ENCODE results near the gene ENTPD7.
"Not testable (repeated sequence)": the region's sequence is repeated elsewhere in the genome, so short reads cannot be mapped to it uniquely, and the experiment has no call there.

ENTPD7 gene

DNA sequence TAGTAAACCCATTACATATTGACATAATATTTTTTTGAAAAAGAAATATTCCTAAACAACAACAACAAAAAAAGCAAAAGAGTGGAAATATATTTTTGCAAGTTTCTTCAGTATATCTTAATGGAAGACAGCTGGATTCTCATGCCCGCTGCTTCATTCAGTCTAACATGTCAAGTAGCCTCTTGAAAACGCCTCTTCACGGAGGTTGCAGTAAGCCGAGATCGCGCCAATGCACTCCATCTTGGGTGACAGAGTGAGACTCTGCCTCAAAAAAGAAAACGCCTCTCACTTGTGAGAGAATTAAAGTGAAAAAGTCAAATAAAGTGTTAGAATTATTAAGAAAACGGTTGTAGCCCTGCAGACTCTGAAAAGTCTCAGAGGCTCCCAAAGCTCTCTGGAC is 74.1 kb downstream of the ENTPD7 start:
- H3K27me3 ChIP-seq (ENCODE audit: control insufficient read depth, insufficient read depth, low read length), result no peaks in the 10 kb centered on the region
- no peaks in the 10 kb centered on the region for H3K36me3 ChIP-seq (ENCODE audit: control insufficient read depth, insufficient read depth, low read length)
- no peaks in the 10 kb centered on the region for H3K9me3 ChIP-seq (ENCODE audit: control insufficient read depth, low read length)
- no peaks in the 10 kb centered on the region for H3K4me1 ChIP-seq
- no peak overlapping the region for H3K4me2 ChIP-seq (ENCODE audit: low read length)
- H3K4me3 ChIP-seq (ENCODE audit: low read depth, low read length), result no peak overlapping the region
- no peak overlapping the region for H3K9ac ChIP-seq
- H2AFZ ChIP-seq, result no peak overlapping the region
- H3K27ac ChIP-seq, result no peak overlapping the region
- H3K79me2 ChIP-seq, result no peaks in the 10 kb centered on the region
- TF ChIP-seq, protein P1, sequence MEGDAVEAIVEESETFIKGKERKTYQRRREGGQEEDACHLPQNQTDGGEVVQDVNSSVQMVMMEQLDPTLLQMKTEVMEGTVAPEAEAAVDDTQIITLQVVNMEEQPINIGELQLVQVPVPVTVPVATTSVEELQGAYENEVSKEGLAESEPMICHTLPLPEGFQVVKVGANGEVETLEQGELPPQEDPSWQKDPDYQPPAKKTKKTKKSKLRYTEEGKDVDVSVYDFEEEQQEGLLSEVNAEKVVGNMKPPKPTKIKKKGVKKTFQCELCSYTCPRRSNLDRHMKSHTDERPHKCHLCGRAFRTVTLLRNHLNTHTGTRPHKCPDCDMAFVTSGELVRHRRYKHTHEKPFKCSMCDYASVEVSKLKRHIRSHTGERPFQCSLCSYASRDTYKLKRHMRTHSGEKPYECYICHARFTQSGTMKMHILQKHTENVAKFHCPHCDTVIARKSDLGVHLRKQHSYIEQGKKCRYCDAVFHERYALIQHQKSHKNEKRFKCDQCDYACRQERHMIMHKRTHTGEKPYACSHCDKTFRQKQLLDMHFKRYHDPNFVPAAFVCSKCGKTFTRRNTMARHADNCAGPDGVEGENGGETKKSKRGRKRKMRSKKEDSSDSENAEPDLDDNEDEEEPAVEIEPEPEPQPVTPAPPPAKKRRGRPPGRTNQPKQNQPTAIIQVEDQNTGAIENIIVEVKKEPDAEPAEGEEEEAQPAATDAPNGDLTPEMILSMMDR (IDR thresholded peaks at IDR 0.05), result no peak

DNA sequence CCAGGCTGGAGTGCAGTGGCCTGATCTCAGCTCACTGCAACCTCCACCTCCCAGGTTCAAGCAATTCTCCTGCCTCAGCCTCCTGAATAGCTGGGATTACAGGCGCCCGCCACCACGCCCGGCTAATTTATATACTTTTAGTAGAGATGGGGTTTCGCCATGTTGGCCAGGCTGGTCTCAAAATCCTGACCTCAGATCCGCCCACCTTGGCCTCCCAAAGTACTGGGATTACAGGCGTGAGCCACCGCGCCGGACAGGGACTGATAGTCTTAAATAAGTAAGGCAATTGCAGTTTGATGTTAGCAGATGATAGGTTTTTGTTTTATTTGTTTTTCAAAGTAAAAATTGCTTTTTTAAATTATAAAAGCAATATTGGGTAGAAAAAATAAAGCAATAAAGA is 74.8 kb downstream of the ENTPD7 start:
- H3K4me1 ChIP-seq; H3K27ac ChIP-seq; H3K36me3 ChIP-seq (ENCODE audit: control insufficient read depth, insufficient read depth, low read length); H3K4me2 ChIP-seq (ENCODE audit: low read length); H3K27me3 ChIP-seq (ENCODE audit: control insufficient read depth, insufficient read depth, low read length); H3K4me3 ChIP-seq (ENCODE audit: low read depth, low read length); H2AFZ ChIP-seq; H3K79me2 ChIP-seq; H3K9ac ChIP-seq; H3K9me3 ChIP-seq (ENCODE audit: control insufficient read depth, low read length): not testable (repeated sequence)

DNA sequence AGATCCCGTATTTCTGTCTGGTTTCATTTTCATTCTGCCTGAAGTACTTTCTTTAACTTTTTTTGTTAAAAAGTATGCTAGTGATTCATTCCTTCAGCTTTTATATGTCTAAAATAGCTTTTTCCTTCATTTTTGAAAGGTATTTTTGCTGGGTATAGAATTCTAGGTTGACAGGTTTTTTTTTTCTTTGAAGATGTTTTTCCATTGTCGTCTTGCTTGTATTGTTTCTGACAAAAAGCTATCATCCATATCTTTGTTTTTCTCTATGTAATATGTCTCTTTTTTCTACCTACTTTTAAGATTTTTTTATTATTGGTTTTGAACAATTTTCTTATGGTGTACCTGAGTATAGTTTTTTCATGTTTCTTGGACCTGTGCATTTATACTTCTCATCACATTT is 81.0 kb downstream of the ENTPD7 start:
- no peaks in the 10 kb centered on the region for H3K36me3 ChIP-seq (ENCODE audit: control insufficient read depth, insufficient read depth, low read length)
- H3K79me2 ChIP-seq, result peaks cover 3% of the 10 kb centered on the region
- TF ChIP-seq, protein P1 (IDR thresholded peaks at IDR 0.05), result no peak
- no peak overlapping the region for H2AFZ ChIP-seq
- H3K4me1 ChIP-seq, result no peaks in the 10 kb centered on the region
- H3K27ac ChIP-seq, result no peak overlapping the region
- no peaks in the 10 kb centered on the region for H3K27me3 ChIP-seq (ENCODE audit: control insufficient read depth, insufficient read depth, low read length)
- H3K9me3 ChIP-seq (ENCODE audit: control insufficient read depth, low read length), result no peaks in the 10 kb centered on the region
- no peak overlapping the region for H3K9ac ChIP-seq
- H3K4me3 ChIP-seq (ENCODE audit: low read depth, low read length), result no peak overlapping the region
- no peak overlapping the region for H3K4me2 ChIP-seq (ENCODE audit: low read length)

DNA sequence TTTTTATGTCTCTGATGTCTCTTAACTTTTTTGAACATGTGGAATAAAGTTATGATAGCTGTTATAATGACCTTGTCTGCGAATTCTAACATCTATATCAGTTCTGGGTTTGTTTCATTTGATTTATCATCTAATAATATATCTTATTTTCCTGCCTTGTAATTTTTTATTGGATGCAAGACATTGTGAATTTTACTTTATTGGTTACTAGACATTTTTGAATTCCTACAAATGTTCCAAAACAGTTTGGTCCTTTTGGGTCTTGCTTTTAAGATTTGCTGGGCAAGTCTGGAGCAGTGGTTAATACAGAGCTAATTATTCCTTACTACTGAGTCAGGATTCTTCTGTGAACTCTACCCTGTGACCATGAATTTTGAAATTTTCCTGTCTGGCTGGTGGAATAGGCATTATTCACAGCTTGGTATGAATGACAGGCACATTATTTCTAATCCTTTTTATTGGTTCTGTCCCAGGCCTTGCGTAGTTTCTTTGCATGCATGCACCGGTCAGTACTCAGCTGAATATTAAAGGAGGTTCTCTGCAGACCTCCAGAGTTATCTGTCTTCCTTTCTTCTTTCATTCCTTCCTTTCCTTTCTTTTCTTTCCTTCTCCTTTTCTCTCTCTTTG is 81.7 kb downstream of the ENTPD7 start:
- no peak overlapping the region for H3K4me3 ChIP-seq (ENCODE audit: low read depth, low read length)
- no peaks in the 10 kb centered on the region for H3K9me3 ChIP-seq (ENCODE audit: control insufficient read depth, low read length)
- no peak overlapping the region for H3K4me2 ChIP-seq (ENCODE audit: low read length)
- H3K36me3 ChIP-seq (ENCODE audit: control insufficient read depth, insufficient read depth, low read length), result no peaks in the 10 kb centered on the region
- no peak overlapping the region for H3K27ac ChIP-seq
- H3K9ac ChIP-seq, result no peak overlapping the region
- H3K4me1 ChIP-seq, result no peaks in the 10 kb centered on the region
- TF ChIP-seq, protein P1 (IDR thresholded peaks at IDR 0.05), result no peak
- no peaks in the 10 kb centered on the region for H3K27me3 ChIP-seq (ENCODE audit: control insufficient read depth, insufficient read depth, low read length)
- H2AFZ ChIP-seq, result no peak overlapping the region
- H3K79me2 ChIP-seq, result peaks cover 3% of the 10 kb centered on the region

DNA sequence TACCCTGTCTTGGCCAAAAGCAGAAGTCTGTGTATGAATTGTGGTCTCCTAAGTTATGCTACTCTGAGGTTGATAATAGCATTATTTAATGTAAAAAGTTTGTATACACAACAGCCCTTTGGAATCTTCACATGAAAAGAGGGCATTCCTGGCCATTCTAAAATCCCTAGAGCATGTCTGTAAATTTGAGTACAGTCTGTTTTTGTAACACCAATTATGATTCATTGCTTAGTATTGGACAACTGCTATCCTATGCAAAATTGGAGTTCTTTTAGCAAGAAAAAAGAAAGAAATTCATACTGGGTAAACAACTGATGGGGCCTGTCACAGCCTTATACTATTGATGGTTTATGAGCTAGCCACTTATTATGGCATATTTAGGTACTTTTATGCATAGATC is 82.9 kb downstream of the ENTPD7 start:
- Histone ChIP-seq H3K4me2 (ENCODE audit: low read length) (no peak overlapping the region), H3K4me1 (no peaks in the 10 kb centered on the region), H3K36me3 (ENCODE audit: control insufficient read depth, insufficient read depth, low read length) (no peaks in the 10 kb centered on the region), H3K9me3 (ENCODE audit: control insufficient read depth, low read length) (no peaks in the 10 kb centered on the region), H3K27ac (no peak overlapping the region), H3K27me3 (ENCODE audit: control insufficient read depth, insufficient read depth, low read length) (no peaks in the 10 kb centered on the region), H2AFZ (no peak overlapping the region), H3K79me2 (peaks cover 3% of the 10 kb centered on the region), H3K9ac (no peak overlapping the region), H3K4me3 (ENCODE audit: low read depth, low read length) (no peak overlapping the region)
- TF ChIP-seq, protein P1 (IDR thresholded peaks at IDR 0.05), result no peak
